HEK293 (cell line): ENCODE measurements around the gene FLRT1.

Source experiments
- CTCF ChIA-PET: fragments of 350-600 bp; formaldehyde crosslinking; extraction: SDS; loops from one replicate; lab custom pipeline; 2021; ENCODE audit warnings: antibody characterized with exemption; lab: Yijun Ruan, JAX
- POLR2A ChIA-PET: fragments of 300-600 bp; formaldehyde crosslinking; extraction: SDS; loops from one replicate; lab custom pipeline; 2020; ENCODE audit warnings: antibody characterized with exemption, inconsistent platforms; lab: Yijun Ruan, JAX
- H3K27ac ChIP-seq: fragments of 200-500 bp; sonication (Bioruptor generic); 2 replicates; pipeline ENCODE4 v1.5.1; 2014; ENCODE audit warnings: low read depth, low read length, control low read depth, inconsistent platforms; ENCODE audit errors: extremely low read depth
- H3K36me3 ChIP-seq, 2 experiments: fragments of 200-500 bp in 1 of 2; sonication (Bioruptor generic) in 1 of 2; 1 replicate in 1 of 2; 2 replicates in 1 of 2; pipeline ENCODE4 v1.5.1; 2014 to 2017; ENCODE audit warnings: inconsistent platforms in 2 of 2, low read length in 2 of 2; ENCODE audit not compliant: control insufficient read depth in 2 of 2, insufficient read depth in 1 of 2
- H3K4me1 ChIP-seq: fragments of 200-500 bp; sonication (Bioruptor generic); 2 replicates; pipeline ENCODE4 v1.5.1; 2014; ENCODE audit warnings: mild to moderate bottlenecking, low read length, inconsistent platforms; ENCODE audit not compliant: control insufficient read depth, insufficient read depth
- H3K4me3 ChIP-seq: 2 replicates; pipeline ENCODE4 v1.5.1; 2011; ENCODE audit warnings: low read depth, mild to moderate bottlenecking, control low read depth, low read length, moderate library complexity
- H3K9me3 ChIP-seq: fragments of 200-500 bp; sonication (Bioruptor generic); 2 replicates; pipeline ENCODE4 v1.5.1; 2014; ENCODE audit warnings: low read depth, low read length, inconsistent platforms; ENCODE audit not compliant: control insufficient read depth, insufficient read depth
- EGR2 ChIP-seq: fragments of 450-650 bp; formaldehyde crosslinking; IDR thresholded peaks from 2 replicates; pipeline ENCODE4 v1.5.1; 2016; ENCODE audit warnings: low read depth, missing biosample characterization, missing genetic modification characterization
- HIC1 ChIP-seq: fragments of 450-650 bp; formaldehyde crosslinking; IDR thresholded peaks from 2 replicates; pipeline ENCODE4 v1.5.1; 2016; ENCODE audit warnings: missing biosample characterization, missing genetic modification characterization
- HOXD13 ChIP-seq: sonication (generic); formaldehyde crosslinking; IDR thresholded peaks from 2 replicates; pipeline ENCODE4 v1.8.0; 2022; ENCODE audit warnings: missing genetic modification reagents, borderline replicate concordance
- PRDM6 ChIP-seq: fragments of 450-650 bp; formaldehyde crosslinking; IDR thresholded peaks from 2 replicates; pipeline ENCODE4 v1.5.1; 2017; ENCODE audit warnings: missing biosample characterization, missing genetic modification characterization
- SALL2 ChIP-seq: fragments of 450-650 bp; formaldehyde crosslinking; IDR thresholded peaks from 2 replicates; pipeline ENCODE4 v1.5.0; 2017; ENCODE audit warnings: missing biosample characterization, mild to moderate bottlenecking, missing genetic modification characterization, borderline replicate concordance
- YY1 ChIP-seq: fragments of 450-650 bp; formaldehyde crosslinking; IDR thresholded peaks from 2 replicates; pipeline ENCODE4 v1.5.1; 2018; ENCODE audit warnings: missing biosample characterization, missing genetic modification characterization
- ZFHX2 ChIP-seq: fragments of 450-650 bp; formaldehyde crosslinking; conservative IDR thresholded peaks from 2 replicates; pipeline ENCODE4 v1.5.1; 2016; ENCODE audit warnings: missing biosample characterization, missing genetic modification characterization
- ZFP69B ChIP-seq: fragments of 450-650 bp; formaldehyde crosslinking; IDR thresholded peaks from 2 replicates; pipeline ENCODE4 v1.5.1; 2016; ENCODE audit warnings: missing biosample characterization, missing genetic modification characterization
- ZIC2 ChIP-seq: fragments of 450-650 bp; formaldehyde crosslinking; IDR thresholded peaks from 2 replicates; pipeline ENCODE4 v1.5.1; 2016; ENCODE audit warnings: missing biosample characterization, missing genetic modification characterization
- ZNF138 ChIP-seq: fragments of 450-650 bp; formaldehyde crosslinking; IDR thresholded peaks from 2 replicates; pipeline ENCODE4 v1.5.1; 2016; ENCODE audit warnings: missing biosample characterization, missing genetic modification characterization, borderline replicate concordance
- ZNF416 ChIP-seq: fragments of 450-650 bp; formaldehyde crosslinking; IDR thresholded peaks from 2 replicates; pipeline ENCODE4 v1.5.1; 2016; ENCODE audit warnings: missing biosample characterization, missing genetic modification characterization
- ZNF449 ChIP-seq: fragments of 450-650 bp; formaldehyde crosslinking; IDR thresholded peaks from 2 replicates; pipeline ENCODE4 v1.5.1; 2017; ENCODE audit warnings: missing biosample characterization, mild to moderate bottlenecking, missing genetic modification characterization, moderate library complexity
- ZNF600 ChIP-seq: fragments of 450-650 bp; formaldehyde crosslinking; IDR thresholded peaks from 2 replicates; pipeline ENCODE4 v1.5.1; 2016; ENCODE audit warnings: missing biosample characterization, missing genetic modification characterization
- ZNF626 ChIP-seq: fragments of 450-650 bp; sonication (Bioruptor Pico); formaldehyde crosslinking; IDR thresholded peaks from 2 replicates; pipeline ENCODE4 v1.5.1; 2018; ENCODE audit warnings: missing biosample characterization, missing genetic modification characterization, inconsistent platforms
- ZNF768 ChIP-seq: fragments of 450-650 bp; formaldehyde crosslinking; IDR thresholded peaks from 2 replicates; pipeline ENCODE4 v1.5.1; 2018; ENCODE audit warnings: missing biosample characterization, mild to moderate bottlenecking, missing genetic modification characterization
- ZNF776 ChIP-seq: fragments of 450-650 bp; formaldehyde crosslinking; IDR thresholded peaks from 2 replicates; pipeline ENCODE4 v1.5.0; 2017; ENCODE audit warnings: missing biosample characterization, missing genetic modification characterization, borderline replicate concordance
- TF ChIP-seq, protein P1 (sequence below): fragments of 450-650 bp; formaldehyde crosslinking; IDR thresholded peaks from 2 replicates; pipeline ENCODE4 v1.5.1; 2017; ENCODE audit warnings: missing biosample characterization, missing genetic modification characterization

FLRT1 gene

DNA sequence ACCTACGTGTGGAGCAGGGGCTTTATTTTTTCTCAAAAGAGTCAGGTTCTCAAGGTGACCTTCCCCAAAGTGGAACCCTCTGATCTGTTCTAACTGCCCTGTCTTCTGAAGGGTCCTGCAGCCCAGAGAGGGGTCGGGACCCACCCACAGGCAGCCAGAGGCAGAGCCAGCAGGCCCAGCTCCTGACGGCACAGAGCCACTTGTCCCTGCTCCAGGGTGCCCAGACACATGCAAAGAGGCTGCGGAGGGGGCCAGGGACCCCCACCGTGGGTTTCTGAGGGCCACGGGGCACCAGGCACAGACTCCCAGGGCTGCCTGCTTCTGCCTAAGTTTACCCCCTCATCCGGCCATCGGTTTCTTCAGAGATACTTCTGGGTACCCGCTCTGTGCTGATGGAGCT is 37.1 kb downstream of the FLRT1 start:
- CTCF ChIA-PET, result no interaction called here
- no peaks in the 10 kb centered on the region for H3K36me3 ChIP-seq
- no peak overlapping the region for H3K27ac ChIP-seq
- peaks cover 4% of the 10 kb centered on the region; the same call in 1 of the 2 replicates for H3K4me1 ChIP-seq
- POLR2A ChIA-PET, result no interaction called here
- H3K4me3 ChIP-seq, result no peak overlapping the region
- TF ChIP-seq ZNF768 (tag by site-specific recombination) (no peak), HIC1 (tag by site-specific recombination) (no peak), ZFP69B (tag by site-specific recombination) (no peak), ZIC2 (tag by site-specific recombination) (0 out of 2 replicates have a peak, but pooled peaks have one; percentile 12), YY1 (tag by site-specific recombination) (no peak), HOXD13 (CRISPR knock-in tag) (no peak)
- H3K9me3 ChIP-seq, result no peaks in the 10 kb centered on the region

DNA sequence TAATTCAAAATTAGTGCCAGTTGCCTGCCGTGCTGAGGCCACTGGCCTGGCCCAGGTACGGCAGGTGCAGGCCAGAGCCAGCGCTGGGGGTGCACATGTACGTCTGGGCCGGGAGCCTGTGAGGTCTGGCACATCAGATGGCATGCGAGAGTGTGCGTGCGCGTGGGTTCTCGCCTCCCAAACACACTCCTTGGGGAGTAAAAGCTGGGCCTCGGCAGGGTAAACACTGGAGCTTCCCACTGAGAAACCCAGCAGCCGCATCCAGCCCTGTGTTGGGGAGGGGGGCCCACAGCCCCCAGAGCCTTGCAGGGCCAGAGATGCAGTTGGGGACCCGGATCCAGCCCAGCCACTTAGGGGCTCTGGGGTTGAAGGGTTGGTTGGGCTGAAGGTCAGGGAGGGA is 37.8 kb downstream of the FLRT1 start:
- Histone ChIP-seq H3K4me1 (peaks cover 4% of the 10 kb centered on the region; the same call in 1 of the 2 replicates), H3K9me3 (no peaks in the 10 kb centered on the region), H3K36me3 (no peaks in the 10 kb centered on the region), H3K4me3 (no peak overlapping the region), H3K27ac (no peak overlapping the region)
- peak; percentile 60; the same call in 1 of the 2 replicates for TF ChIP-seq ZNF449 (tag by site-specific recombination)
- TF ChIP-seq ZNF626 (tag by site-specific recombination), result no peak
- TF ChIP-seq ZNF138 (tag by site-specific recombination), result no peak
- no peak for TF ChIP-seq PRDM6 (tag by site-specific recombination)
- no peak for TF ChIP-seq ZNF416 (tag by site-specific recombination)
- TF ChIP-seq ZNF776, result no peak
- no peak for TF ChIP-seq ZNF600 (tag by site-specific recombination)
- peak; percentile 44; the same call in 1 of the 2 replicates for TF ChIP-seq ZFHX2 (tag by site-specific recombination)
- TF ChIP-seq SALL2 (tag by site-specific recombination), result no peak
- peak; percentile 51 for TF ChIP-seq ZIC2 (tag by site-specific recombination)
- 0 out of 2 replicates have a peak, but pooled peaks have one; percentile 29 for TF ChIP-seq EGR2
- TF ChIP-seq, protein P1, sequence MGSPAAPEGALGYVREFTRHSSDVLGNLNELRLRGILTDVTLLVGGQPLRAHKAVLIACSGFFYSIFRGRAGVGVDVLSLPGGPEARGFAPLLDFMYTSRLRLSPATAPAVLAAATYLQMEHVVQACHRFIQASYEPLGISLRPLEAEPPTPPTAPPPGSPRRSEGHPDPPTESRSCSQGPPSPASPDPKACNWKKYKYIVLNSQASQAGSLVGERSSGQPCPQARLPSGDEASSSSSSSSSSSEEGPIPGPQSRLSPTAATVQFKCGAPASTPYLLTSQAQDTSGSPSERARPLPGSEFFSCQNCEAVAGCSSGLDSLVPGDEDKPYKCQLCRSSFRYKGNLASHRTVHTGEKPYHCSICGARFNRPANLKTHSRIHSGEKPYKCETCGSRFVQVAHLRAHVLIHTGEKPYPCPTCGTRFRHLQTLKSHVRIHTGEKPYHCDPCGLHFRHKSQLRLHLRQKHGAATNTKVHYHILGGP (tag by site-specific recombination), result no peak
- ChIA-PET CTCF (interaction anchor here (1.2 kb wide), 1 partner anchor 236 kb away, joined by 5 read pairs; no protein-coding TSS in a partner anchor), POLR2A (no interaction called here)
